ENCODE data around the gene EGFR.

EGFR gene

DNA sequence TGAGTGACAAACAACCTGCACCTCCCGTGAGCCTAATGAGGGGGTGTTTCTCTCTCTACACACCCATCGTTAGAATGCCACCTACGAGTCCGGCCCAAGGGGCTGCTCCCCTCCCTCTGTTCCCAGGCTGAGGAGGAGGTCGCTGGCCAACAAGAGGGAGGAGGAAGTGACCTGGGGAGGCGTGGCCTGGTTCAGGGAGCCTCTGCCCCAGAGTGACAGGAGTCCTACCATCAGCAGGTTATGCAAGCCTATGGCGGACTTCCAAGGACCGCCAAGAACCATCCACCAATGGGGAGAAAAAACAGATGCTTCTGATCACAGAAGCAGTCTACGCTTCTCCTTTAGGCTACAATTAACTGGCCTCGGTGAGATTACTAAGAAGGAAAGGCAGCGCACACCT, 12.3 kb upstream of the EGFR start:
- no peak overlapping the region for H3K4me3 ChIP-seq (replicated peaks; ENCODE audit: low read depth, low read length)
- DNase-seq (ENCODE audit: extremely low read depth, low read depth): no peak
- TF ChIP-seq, protein P1, sequence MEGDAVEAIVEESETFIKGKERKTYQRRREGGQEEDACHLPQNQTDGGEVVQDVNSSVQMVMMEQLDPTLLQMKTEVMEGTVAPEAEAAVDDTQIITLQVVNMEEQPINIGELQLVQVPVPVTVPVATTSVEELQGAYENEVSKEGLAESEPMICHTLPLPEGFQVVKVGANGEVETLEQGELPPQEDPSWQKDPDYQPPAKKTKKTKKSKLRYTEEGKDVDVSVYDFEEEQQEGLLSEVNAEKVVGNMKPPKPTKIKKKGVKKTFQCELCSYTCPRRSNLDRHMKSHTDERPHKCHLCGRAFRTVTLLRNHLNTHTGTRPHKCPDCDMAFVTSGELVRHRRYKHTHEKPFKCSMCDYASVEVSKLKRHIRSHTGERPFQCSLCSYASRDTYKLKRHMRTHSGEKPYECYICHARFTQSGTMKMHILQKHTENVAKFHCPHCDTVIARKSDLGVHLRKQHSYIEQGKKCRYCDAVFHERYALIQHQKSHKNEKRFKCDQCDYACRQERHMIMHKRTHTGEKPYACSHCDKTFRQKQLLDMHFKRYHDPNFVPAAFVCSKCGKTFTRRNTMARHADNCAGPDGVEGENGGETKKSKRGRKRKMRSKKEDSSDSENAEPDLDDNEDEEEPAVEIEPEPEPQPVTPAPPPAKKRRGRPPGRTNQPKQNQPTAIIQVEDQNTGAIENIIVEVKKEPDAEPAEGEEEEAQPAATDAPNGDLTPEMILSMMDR (IDR thresholded peaks at IDR 0.05; ENCODE audit: low read depth, low read length, missing control alignments): no peak

DNA sequence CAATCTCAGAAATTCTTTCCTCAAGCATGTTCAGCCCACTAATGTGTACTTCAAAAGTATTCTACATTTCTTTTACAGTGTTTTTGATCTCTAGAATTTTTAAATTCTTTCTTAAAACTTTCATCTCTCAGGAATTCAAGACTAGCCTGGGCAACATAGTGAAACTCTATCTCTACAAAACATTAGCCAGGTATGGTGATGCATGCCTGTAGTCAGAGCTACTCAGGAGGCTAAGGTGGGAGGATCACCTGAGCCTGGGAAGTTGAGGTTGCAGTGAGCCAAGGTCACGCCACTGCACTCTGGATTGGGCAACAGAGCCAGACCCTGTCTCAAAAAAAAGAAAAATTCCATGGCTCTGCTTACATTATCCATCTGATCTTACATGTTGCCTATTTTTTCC, 5.0 kb upstream of the EGFR start:
- TF ChIP-seq, protein P1 (IDR thresholded peaks at IDR 0.05; ENCODE audit: low read depth, low read length, missing control alignments): no peak
- no peak for DNase-seq (ENCODE audit: extremely low read depth, low read depth)
- no peak overlapping the region for H3K4me3 ChIP-seq (replicated peaks; ENCODE audit: low read depth, low read length)

DNA sequence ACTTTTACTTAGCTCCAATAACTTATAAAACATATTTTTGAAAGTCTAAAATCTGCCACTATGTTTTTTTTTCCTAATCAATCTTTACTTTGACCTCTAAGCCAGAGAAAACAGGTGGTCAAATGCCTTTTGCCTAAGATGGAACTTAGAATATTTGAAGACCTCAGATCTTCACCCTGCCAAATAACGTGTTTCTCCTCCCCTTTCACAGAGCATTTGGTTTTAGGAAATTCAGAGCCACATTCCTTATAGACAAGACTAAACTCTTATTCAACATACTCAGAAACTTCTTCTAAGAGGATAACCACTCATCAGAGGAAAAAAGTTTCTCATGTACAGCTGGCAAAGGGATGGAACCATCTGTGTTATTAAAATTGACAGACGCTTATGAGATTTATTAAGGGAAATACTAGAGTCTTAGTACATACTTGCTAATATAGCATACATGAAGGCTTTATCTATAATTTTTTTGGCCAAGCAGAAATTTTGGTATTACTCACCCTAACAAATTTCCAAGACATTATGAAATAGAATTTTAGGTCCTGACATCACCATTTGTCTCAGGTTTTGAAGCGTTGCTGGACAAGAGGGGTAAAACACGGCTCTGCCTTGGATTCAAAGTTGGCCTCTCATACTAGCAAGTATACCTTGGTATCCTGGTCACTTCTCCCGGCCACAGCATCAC, 2.6 kb upstream of the EGFR start:
- no peak overlapping the region for H3K4me3 ChIP-seq (replicated peaks; ENCODE audit: low read depth, low read length)
- TF ChIP-seq, protein P1 (IDR thresholded peaks at IDR 0.05; ENCODE audit: low read depth, low read length, missing control alignments): no peak
- no peak for DNase-seq (ENCODE audit: extremely low read depth, low read depth)

DNA sequence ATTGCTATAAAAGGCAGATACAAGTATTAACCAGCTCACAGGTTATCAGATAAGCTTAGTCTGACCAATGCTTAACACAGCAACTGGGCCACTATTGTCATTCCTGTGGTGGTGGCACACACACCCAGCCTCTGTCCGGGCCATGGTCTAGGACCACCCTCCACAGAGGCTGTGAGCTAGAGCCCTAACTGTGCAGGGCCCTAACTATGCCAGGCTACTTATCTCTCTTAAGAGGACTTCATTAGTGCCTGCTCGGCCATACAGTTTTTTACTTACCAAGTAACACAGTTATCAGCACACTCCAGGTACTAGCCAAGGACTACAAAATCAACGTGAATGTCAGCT, 2.1 kb upstream of the EGFR start:
- no peak for DNase-seq (ENCODE audit: extremely low read depth, low read depth)
- H3K4me3 ChIP-seq (replicated peaks; ENCODE audit: low read depth, low read length): no peak overlapping the region
- TF ChIP-seq, protein P1 (IDR thresholded peaks at IDR 0.05; ENCODE audit: low read depth, low read length, missing control alignments): no peak

DNA sequence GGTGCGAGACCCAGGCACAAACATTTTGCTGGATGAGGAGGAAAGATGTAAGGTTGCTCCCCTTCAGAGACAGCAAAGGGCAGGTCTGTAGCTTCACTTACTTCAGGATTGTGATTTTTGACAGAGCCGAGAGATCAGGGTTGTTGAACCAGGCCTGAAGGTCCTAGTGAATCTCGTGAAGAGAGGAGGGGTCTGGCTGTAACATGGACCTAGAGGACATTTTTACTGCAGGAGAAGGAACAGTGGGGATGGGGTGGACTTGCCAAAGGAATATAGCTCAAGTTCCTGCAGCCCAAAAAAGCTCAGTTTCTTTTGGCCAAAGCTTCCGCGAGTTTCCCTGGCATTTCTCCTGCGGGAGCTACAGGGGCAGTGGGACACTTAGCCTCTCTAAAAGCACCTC, 976 bp upstream of the EGFR start:
- DNase-seq (ENCODE audit: extremely low read depth, low read depth): no peak
- no peak overlapping the region for H3K4me3 ChIP-seq (replicated peaks; ENCODE audit: low read depth, low read length)
- TF ChIP-seq, protein P1 (IDR thresholded peaks at IDR 0.05; ENCODE audit: low read depth, low read length, missing control alignments): no peak

DNA sequence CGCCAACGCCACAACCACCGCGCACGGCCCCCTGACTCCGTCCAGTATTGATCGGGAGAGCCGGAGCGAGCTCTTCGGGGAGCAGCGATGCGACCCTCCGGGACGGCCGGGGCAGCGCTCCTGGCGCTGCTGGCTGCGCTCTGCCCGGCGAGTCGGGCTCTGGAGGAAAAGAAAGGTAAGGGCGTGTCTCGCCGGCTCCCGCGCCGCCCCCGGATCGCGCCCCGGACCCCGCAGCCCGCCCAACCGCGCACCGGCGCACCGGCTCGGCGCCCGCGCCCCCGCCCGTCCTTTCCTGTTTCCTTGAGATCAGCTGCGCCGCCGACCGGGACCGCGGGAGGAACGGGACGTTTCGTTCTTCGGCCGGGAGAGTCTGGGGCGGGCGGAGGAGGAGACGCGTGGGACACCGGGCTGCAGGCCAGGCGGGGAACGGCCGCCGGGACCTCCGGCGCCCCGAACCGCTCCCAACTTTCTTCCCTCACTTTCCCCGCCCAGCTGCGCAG, 424 bp downstream of the EGFR start:
- TF ChIP-seq, protein P1 (IDR thresholded peaks at IDR 0.05; ENCODE audit: low read depth, low read length, missing control alignments): no peak
- DNase-seq (ENCODE audit: extremely low read depth, low read depth): no peak
- H3K4me3 ChIP-seq (replicated peaks; ENCODE audit: low read depth, low read length): peak overlapping the region; percentile 75
